ENCODE data around the gene SLC7A14.

The SLC7A14 gene

GRCh38 chr3:170496868-170497140 lies 89.1 kb downstream of the SLC7A14 start:
- DNase-seq (ENCODE audit: low read depth), result no peak

GRCh38 chr3:170496026-170496867 lies 89.6 kb downstream of the SLC7A14 start:
- no peak for DNase-seq (ENCODE audit: low read depth)

- no peak for DNase-seq (ENCODE audit: low read depth)
These were observed 91.1 kb downstream of the SLC7A14 start for GRCh38 chr3:170494766-170495165.

GRCh38 chr3:170493712-170494182 lies 92.1 kb downstream of the SLC7A14 start:
- DNase-seq (ENCODE audit: low read depth), result no peak

- DNase-seq (ENCODE audit: low read depth), result no peak
These were observed 94.0 kb downstream of the SLC7A14 start for GRCh38 chr3:170491901-170492300.

- DNase-seq (ENCODE audit: low read depth), result no peak
These were observed 94.9 kb downstream of the SLC7A14 start for GRCh38 chr3:170490828-170491560.

- no peak for DNase-seq (ENCODE audit: low read depth)
These were observed 97.1 kb downstream of the SLC7A14 start for GRCh38 chr3:170488802-170489201.

- no peak for DNase-seq (ENCODE audit: low read depth)
These were observed 98.8 kb downstream of the SLC7A14 start for GRCh38 chr3:170487031-170487430.

- no peak for DNase-seq (ENCODE audit: low read depth)
These were observed 99.5 kb downstream of the SLC7A14 start for GRCh38 chr3:170486398-170486797.

GRCh38 chr3:170485696-170486095 lies 100.2 kb downstream of the SLC7A14 start:
- DNase-seq (ENCODE audit: low read depth), result no peak

- DNase-seq (ENCODE audit: low read depth), result no peak
These were observed 100.6 kb downstream of the SLC7A14 start for GRCh38 chr3:170485294-170485693.

GRCh38 chr3:170484869-170485268 lies 101.0 kb downstream of the SLC7A14 start:
- no peak for DNase-seq (ENCODE audit: low read depth)

GRCh38 chr3:170483485-170484262 lies 102.2 kb downstream of the SLC7A14 start:
- DNase-seq (ENCODE audit: low read depth), result no peak

- no peak for DNase-seq (ENCODE audit: low read depth)
These were observed 103.7 kb downstream of the SLC7A14 start for GRCh38 chr3:170482199-170482598.

- DNase-seq (ENCODE audit: low read depth), result no peak
These were observed 105.8 kb downstream of the SLC7A14 start for GRCh38 chr3:170480111-170480510.

- DNase-seq (ENCODE audit: low read depth), result no peak
These were observed 108.5 kb downstream of the SLC7A14 start for GRCh38 chr3:170477395-170477794.

- DNase-seq (ENCODE audit: low read depth), result no peak
These were observed 109.6 kb downstream of the SLC7A14 start for GRCh38 chr3:170476291-170476690.

- no peak for DNase-seq (ENCODE audit: low read depth)
These were observed 110.7 kb downstream of the SLC7A14 start for GRCh38 chr3:170475092-170475685.

- DNase-seq (ENCODE audit: low read depth), result no peak
These were observed 112.5 kb downstream of the SLC7A14 start for GRCh38 chr3:170473358-170473757.

- DNase-seq (ENCODE audit: low read depth), result no peak
These were observed 114.7 kb downstream of the SLC7A14 start for GRCh38 chr3:170471149-170471548.

- DNase-seq (ENCODE audit: low read depth), result no peak
These were observed 115.5 kb downstream of the SLC7A14 start for GRCh38 chr3:170470063-170471016.

Data from HS-5 (cell line).